H54 (cell line): Measurements from ENCODE around the gene PCK1.

Experiments used
- DNase-seq: peaks from one replicate; pipeline ENCODE4 v3.0.0; 2011; ENCODE audit warnings: low spot score, mixed read lengths; ENCODE audit not compliant: insufficient read length
- FAIRE-seq: peaks from 3 replicates; lab custom pipeline; 2011; peaks lifted over from hg19 to GRCh38; lab: Jason Lieb, UNC
- POLR2A ChIP-seq: IDR thresholded peaks from 2 replicates; pipeline ENCODE4 v1.6.1; 2011; ENCODE audit warnings: low read depth, mild to moderate bottlenecking, low read length

Gene PCK1

GRCh38 chr20:57570145-57570850 is 9.4 kb downstream of the PCK1 start:
- FAIRE-seq (no peak), DNase-seq (no peak)
- TF ChIP-seq POLR2A: no peak

DNA sequence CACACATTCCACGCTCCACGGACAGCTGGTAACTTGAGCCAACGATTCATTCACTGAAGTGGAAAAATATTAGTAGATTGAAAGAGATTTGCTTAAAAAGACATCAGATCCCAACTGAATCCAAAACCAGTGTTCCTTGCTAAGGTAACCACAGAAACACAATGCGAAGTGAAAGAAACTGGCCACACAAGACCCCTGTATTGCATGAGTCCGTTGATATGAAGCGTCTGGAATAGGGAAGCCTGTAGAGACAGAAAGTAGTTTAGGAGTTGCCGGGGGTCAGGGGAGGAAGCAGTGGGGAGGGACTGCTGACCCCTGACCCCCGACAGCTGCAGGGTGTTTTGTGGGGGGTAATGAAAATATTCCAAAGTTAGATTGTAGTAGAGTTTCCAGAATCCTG is 10.0 kb downstream of the PCK1 start:
- no peak for TF ChIP-seq POLR2A
- DNase-seq (no peak), FAIRE-seq (no peak)

DNA sequence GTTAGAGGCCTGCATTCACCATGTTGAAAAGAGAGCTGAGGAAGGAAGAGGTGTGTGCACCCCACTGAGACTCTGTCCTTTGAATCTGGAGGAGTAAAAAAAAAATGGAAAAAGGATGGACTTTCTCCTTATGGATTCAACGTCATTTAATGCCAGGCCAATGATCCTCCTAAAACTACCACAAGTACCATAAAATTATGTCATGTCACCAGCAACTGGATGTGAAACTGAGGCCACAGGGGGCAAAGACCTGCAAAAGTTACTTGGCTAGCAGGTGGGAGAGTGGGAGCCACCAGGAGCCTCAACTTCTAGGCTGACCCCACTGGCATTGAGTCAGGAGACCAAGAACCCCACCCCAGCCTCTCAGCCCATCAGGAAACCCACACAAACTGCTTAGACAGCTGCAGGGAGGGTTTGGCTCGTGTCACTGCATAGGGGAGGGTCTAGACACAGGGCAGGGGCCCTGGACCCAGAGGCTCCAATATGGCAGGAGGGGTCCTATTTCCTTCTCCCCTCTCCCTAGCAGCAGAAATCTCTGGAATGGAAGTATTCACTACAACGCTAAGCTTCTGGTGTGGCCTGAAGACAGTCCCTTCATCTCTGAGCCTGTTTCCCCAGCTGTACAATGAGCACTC is 11.0 kb downstream of the PCK1 start:
- no peak for TF ChIP-seq POLR2A
- FAIRE-seq (no peak), DNase-seq (no peak)

GRCh38 chr20:57573242-57573641 is 12.3 kb downstream of the PCK1 start:
- no peak for TF ChIP-seq POLR2A
- no peak for DNase-seq
- FAIRE-seq: no peak

- DNase-seq: no peak
- FAIRE-seq: no peak
- TF ChIP-seq POLR2A: no peak
Measured at GRCh38 chr20:57573894-57574293, 13.0 kb downstream of the PCK1 start.

GRCh38 chr20:57574954-57575353 is 14.0 kb downstream of the PCK1 start:
- FAIRE-seq (no peak), DNase-seq (no peak)
- TF ChIP-seq POLR2A: no peak

GRCh38 chr20:57576002-57576401 is 15.1 kb downstream of the PCK1 start:
- DNase-seq: no peak
- TF ChIP-seq POLR2A: no peak
- FAIRE-seq: no peak

DNA sequence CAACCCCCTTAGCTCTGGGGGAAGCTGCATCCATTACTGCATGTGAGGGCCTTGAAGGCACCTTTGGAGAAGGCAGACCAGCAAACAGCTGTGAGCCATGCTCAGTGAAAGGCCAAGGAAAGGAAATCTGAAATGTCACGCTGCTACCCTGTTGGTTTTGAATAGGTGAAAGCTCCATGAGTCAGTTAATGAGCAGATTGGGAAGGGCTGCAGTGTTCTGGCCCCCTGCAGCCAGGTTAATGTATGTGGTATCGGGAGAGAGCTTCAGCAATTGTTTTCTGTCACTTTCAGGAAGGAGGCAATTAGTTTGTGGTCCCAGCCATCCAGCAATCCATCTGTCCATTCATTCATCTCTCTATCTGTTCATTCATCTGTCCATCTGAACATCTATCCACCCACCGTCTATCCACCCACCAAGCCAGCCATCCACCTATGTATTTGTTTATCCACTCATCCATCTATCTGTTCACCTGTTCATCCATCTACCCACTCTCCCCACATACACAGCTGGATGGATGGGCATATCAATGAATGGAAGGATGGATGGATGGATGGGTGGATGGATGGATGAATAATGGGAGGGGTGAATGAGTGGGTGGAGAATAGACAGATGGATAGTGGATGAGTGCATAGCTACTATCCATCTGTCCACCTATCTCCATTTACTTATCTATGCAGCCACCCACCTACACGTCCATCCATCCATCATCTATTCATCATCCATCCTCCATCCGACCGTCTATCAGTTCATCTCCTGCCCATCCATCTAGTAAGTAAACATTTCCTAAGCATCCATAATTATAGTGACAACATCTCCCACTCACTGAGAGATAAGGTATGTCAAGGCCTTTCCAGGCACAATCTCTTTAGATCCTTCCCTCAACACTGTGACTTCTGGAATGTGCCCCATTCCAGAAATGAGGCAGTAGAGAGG is 16.0 kb downstream of the PCK1 start:
- DNase-seq (no peak), FAIRE-seq (no peak)
- TF ChIP-seq POLR2A: no peak

DNA sequence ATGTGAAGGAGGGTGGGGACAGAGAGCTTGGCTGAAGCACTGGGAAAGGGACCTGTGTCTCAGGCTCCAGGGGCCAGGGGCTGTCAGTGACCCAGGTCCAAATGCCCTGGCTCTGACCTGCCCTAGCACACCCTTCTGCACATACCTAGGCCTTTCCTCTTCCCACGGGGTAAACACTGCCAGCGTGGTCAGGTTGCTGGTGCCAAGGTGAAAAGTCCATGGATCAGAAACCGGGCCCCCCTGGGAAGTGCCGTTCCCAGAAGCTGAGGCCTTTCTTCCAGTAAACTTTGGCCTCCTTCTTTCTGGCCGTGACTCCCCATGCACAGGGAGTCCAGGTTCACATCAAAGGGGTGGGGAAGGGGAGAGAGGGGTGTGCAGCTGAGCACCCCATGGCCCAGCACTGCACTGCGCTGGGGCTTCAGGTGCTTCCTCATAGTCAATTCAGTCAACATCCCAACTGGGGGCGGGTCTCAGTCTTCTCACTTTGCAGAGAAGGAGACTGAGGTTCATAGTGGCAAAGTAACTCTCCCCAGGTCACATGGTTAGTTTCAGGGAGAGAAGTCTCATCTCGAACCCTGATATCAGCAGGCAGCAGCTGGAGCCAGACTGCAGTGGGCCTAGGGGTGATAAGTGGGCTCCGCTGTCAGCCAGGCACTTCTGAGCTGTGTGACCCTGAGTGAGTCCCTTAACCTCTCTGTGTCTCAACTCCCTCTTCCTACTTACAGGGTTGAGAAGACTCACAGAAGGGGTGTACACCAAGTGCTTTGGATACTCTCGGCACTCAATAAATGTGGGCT is 17.0 kb downstream of the PCK1 start:
- DNase-seq (no peak), FAIRE-seq (no peak)
- no peak for TF ChIP-seq POLR2A

- no peak for TF ChIP-seq POLR2A
- FAIRE-seq (no peak), DNase-seq (no peak)
Measured at GRCh38 chr20:57578476-57579165, 17.7 kb downstream of the PCK1 start.

DNA sequence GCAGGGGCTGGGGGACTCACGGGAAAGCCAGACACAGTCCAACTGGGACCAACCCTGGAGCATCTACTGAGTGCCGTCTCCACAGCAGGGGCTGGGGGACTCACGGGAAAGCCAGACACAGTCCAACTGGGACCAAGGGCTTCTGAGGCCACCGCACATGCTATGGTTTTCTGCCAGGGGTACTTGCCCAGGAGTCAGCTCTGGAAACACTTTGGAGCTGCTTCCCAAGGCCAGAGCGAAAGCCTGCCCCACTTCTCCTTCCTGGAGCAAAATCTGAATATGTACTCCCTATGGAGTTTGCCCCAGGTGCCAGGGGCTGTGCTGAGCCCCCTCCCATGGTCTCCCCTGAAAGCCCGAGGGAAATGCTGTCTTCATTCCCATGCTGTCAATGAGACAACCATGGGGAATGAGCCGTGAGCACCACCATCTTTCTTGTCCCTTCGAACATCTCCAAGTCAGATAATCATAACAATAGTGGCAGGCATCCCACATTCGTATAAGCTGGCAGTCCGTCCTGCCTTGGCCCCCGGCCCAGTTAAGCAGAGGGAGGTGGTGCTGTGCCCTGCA is 18.5 kb downstream of the PCK1 start:
- TF ChIP-seq POLR2A: no peak
- FAIRE-seq: no peak
- DNase-seq: no peak

- DNase-seq: no peak
- no peak for TF ChIP-seq POLR2A
- FAIRE-seq: no peak
Measured at GRCh38 chr20:57579898-57580447, 19.1 kb downstream of the PCK1 start.
